Endometrium (tissue), 2 donors: ENCODE data around the gene OR1F1.

Experiments used
- FAIRE-seq: peaks from 2 replicates; lab custom pipeline; 2012; peaks lifted over from hg19 to GRCh38; lab: Jason Lieb, UNC
- donor health status: control.
- donor health status: control.

Gene OR1F1

DNA sequence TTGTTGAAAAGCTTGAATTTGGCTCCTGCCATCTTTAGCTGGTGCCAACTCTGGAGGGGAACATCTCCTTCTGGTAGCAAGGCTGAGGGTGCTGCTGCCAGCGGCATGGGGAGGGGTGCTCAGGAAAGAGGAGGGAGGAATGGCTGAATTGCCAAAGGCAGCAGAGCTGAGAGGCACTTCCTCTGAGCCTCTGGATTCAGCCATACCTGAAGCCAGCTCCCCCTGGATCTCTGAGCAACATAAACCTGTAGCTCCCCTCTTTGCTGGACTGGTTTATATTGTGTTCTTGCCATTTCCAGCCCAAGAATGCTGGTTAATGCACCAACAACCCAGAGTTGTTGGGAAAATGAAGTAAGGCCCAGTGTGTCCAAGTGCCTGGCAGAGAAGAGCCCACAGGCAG lies 61.0 kb downstream of the OR1F1 start:
- FAIRE-seq: no peak

DNA sequence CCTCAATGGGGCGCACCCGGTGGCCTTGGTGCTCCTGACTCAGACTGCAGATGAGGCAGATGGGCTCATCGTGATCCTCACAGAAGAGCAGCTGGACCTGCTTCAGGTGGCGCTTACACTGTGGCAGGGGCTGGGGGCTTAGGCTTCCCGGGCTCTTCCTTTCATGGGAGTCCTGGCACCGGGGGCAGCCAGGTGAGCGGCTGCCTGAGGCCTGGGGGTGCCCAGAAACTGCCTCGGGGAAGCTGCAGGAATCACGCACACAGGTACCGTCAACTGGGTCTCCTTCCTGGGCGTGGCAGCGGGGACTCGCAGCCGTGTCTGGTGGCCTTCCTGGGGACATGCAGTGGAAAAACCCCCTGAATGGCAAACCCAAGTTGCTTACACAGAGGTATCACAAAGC lies 61.4 kb downstream of the OR1F1 start:
- FAIRE-seq: no peak

DNA sequence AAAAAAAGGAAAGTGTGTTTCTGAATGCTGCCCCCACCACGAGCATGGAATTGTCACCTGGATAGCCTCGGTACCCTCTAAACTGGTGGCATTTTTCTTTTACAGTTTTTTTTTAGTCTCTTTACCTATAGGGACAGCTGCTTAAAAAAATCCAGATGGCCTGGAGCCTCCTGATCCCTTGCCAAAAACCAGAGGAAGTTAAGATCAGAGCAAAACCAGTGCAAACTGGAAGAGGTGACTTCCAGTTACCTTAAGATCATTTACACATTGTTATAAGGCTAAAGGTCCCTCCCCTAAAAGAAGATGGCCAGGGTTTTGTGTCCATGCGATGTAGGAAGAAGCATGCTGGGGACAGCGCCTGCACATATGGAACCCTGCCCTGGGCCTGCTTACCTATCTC lies 65.0 kb downstream of the OR1F1 start:
- no peak for FAIRE-seq

GRCh38 chr16:3254309-3254708 lies 66.3 kb downstream of the OR1F1 start:
- no peak for FAIRE-seq
